A204.1 (cell line): ENCODE measurements around the gene FOLR2.
"Not testable (repeated sequence)": the region's sequence is repeated elsewhere in the genome, so short reads cannot be mapped to it uniquely, and the experiment has no call there.

Source experiments
- FAIRE-seq: peaks from 2 replicates; lab custom pipeline; 2012; peaks lifted over from hg19 to GRCh38; lab: Jason Lieb, UNC

The FOLR2 gene

GRCh38 chr11:72206794-72207193 lies 9.8 kb upstream of the FOLR2 start:
- FAIRE-seq = not testable (repeated sequence)

- FAIRE-seq = no peak
These were observed 8.3 kb upstream of the FOLR2 start for GRCh38 chr11:72208281-72208680.

GRCh38 chr11:72209101-72209500 lies 7.5 kb upstream of the FOLR2 start:
- no peak for FAIRE-seq

- FAIRE-seq = no peak
These were observed 1.2 kb downstream of the FOLR2 start for GRCh38 chr11:72217841-72218240.

- FAIRE-seq = no peak
These were observed 1.7 kb downstream of the FOLR2 start for GRCh38 chr11:72218251-72218745.

GRCh38 chr11:72220696-72221363 lies 4.2 kb downstream of the FOLR2 start:
- no peak for FAIRE-seq

GRCh38 chr11:72221386-72222075 lies 4.9 kb downstream of the FOLR2 start:
- no peak for FAIRE-seq

- no peak for FAIRE-seq
These were observed 5.7 kb downstream of the FOLR2 start for GRCh38 chr11:72222106-72222891.

GRCh38 chr11:72222907-72223614 lies 6.5 kb downstream of the FOLR2 start:
- no peak for FAIRE-seq

GRCh38 chr11:72223615-72224563 lies 7.3 kb downstream of the FOLR2 start:
- no peak for FAIRE-seq

GRCh38 chr11:72224564-72225410 lies 8.2 kb downstream of the FOLR2 start, which contains the start of gene INPPL1:
INPPL1 (plus strand) TSS chr11:72224767; CDS start chr11:72224985, 218 bp downstream.
- FAIRE-seq = no peak

- FAIRE-seq = no peak
These were observed 8.9 kb downstream of the FOLR2 start for GRCh38 chr11:72225411-72225951.

- FAIRE-seq = no peak
These were observed 10.1 kb downstream of the FOLR2 start for GRCh38 chr11:72226701-72227100.

GRCh38 chr11:72227316-72228228 lies 11.0 kb downstream of the FOLR2 start:
- no peak for FAIRE-seq

GRCh38 chr11:72228229-72228843 lies 11.7 kb downstream of the FOLR2 start:
- FAIRE-seq = no peak

- FAIRE-seq = no peak
These were observed 12.2 kb downstream of the FOLR2 start for GRCh38 chr11:72228844-72229231.

- no peak for FAIRE-seq
These were observed 12.8 kb downstream of the FOLR2 start for GRCh38 chr11:72229336-72229924.
